ENCODE results near the gene ZNF71. TPM values are rescaled to one million over a fixed set of nuclear protein-coding genes. Genes with fewer than 3 reads are reported as not detected.

ZNF71 gene
- total and polyA plus RNA-seq, 2 of the 8 experiments (the other 6 are each of a cell fraction or from before 2014, with no cell fraction given): 8.2 to 12.4 TPM

GRCh38 chr19:56622374-56622773 is 27.3 kb downstream of the ZNF71 start:
- WGBS, 2 experiments (ENCODE audit: extremely low coverage in 1 of 2, insufficient coverage in 1 of 2, insufficient read length in 1 of 2, insufficient replicate concordance in 2 of 2, low coverage in 1 of 2, low lambda C conversion rate in 2 of 2, missing lambda C conversion rate in 1 of 2): 96% methylated on average over 31 of the region's 37 CpGs; no CpG with 5 or more reads in 1 of the 2 experiments
- Histone ChIP-seq H3K27me3 (replicated peaks in 1 of 4; ENCODE audit: control insufficient read depth in 3 of 4, extremely low read depth in 1 of 4, insufficient read depth in 3 of 4, low read length in 3 of 4) (no peaks in the 10 kb centered on the region), H2AK5ac (ENCODE audit: low read depth, low read length) (no peak overlapping the region), H4K5ac (ENCODE audit: insufficient read length, low read depth, low read length) (no peak overlapping the region), H3K79me2 (ENCODE audit: control insufficient read depth in 1 of 2, insufficient read depth in 2 of 2, low read length in 2 of 2) (peaks cover 0 to 2% of the 10 kb centered on the region in 2 experiments; a peak in 2 of 4 replicates), H3K23ac (ENCODE audit: insufficient read length) (no peak overlapping the region), H4K8ac (ENCODE audit: extremely low read depth, insufficient read depth, low read length) (no peak overlapping the region), H4K20me1 (replicated peaks in 1 of 2; ENCODE audit: control insufficient read depth in 1 of 2, insufficient read depth in 2 of 2, low read length in 2 of 2) (no peaks in the 10 kb centered on the region), H3K14ac (ENCODE audit: insufficient read length) (no peak overlapping the region), H3K9ac (replicated peaks in 1 of 4; ENCODE audit: extremely low read depth in 1 of 4, low read depth in 3 of 4, low read length in 3 of 4) (no peak overlapping the region), H3K27ac (ENCODE audit: low read depth, low read length) (no peak overlapping the region), H2BK120ac (replicated peaks; ENCODE audit: low read depth, low read length) (no peak overlapping the region), H2BK12ac (ENCODE audit: low read depth, low read length) (no peak overlapping the region), H3K18ac (ENCODE audit: extremely low read depth, low read length) (no peak overlapping the region), H3K4me3 (ENCODE audit: extremely low read depth in 1 of 4, insufficient read depth in 2 of 4, low read depth in 3 of 4, low read length in 4 of 4) (no peak overlapping the region), H2BK20ac (ENCODE audit: low read length) (no peak overlapping the region), H4K91ac (replicated peaks; ENCODE audit: insufficient read length, low read length) (no peak overlapping the region), H3K79me1 (ENCODE audit: low read depth, low read length) (peaks cover 7% of the 10 kb centered on the region; the same call in 1 of the 2 replicates), H3K56ac (replicated peaks; ENCODE audit: insufficient read length, low read depth, low read length) (no peak overlapping the region), H3K36me3 (ENCODE audit: control insufficient read depth in 2 of 4, insufficient read depth in 4 of 4, low read length in 3 of 4) (peaks cover 2 to 34% (median 7%) of the 10 kb centered on the region in 4 experiments; a peak in 5 of 8 replicates), H3K4me1 (replicated peaks in 1 of 4; ENCODE audit: control insufficient read depth in 3 of 4, insufficient read depth in 4 of 4, low read length in 3 of 4) (no peaks in the 10 kb centered on the region), H3K4me2 (ENCODE audit: insufficient read depth in 1 of 2, low read depth in 2 of 2, low read length in 2 of 2) (no peak overlapping the region), H3K9me3 (ENCODE audit: insufficient read depth in 2 of 2, low read depth in 1 of 2, low read length in 1 of 2) (peaks cover 26 to 73% of the 10 kb centered on the region in 2 experiments), H2BK15ac (ENCODE audit: low read length) (no peak overlapping the region), H3K23me2 (ENCODE audit: low read depth, low read length) (no peaks in the 10 kb centered on the region), H3K4ac (replicated peaks; ENCODE audit: insufficient read length, low read depth, low read length) (no peak overlapping the region), H2AFZ (ENCODE audit: low read length) (no peak overlapping the region), H2BK5ac (ENCODE audit: low read depth, low read length) (no peak overlapping the region)
- POLR2A ChIA-PET (ENCODE audit: partially characterized antibody): no interaction called here
- FAIRE-seq (no peak), DNase-seq (ENCODE audit: low read depth in 1 of 2, low spot score in 2 of 2) (no peak)
- TF ChIP-seq SIRT6 (IDR thresholded peaks at IDR 0.05; ENCODE audit: low read length) (no peak), TAF1 (IDR thresholded peaks at IDR 0.05; ENCODE audit: low read depth, low read length) (no peak), SRF (IDR thresholded peaks at IDR 0.05; ENCODE audit: low read depth, low read length) (no peak), HDAC6 (IDR thresholded peaks at IDR 0.05; ENCODE audit: low read depth, low read length) (no peak), CREB1 (IDR thresholded peaks at IDR 0.05) (no peak), NANOG (IDR thresholded peaks at IDR 0.05; ENCODE audit: insufficient read depth, low read depth, low read length, poor library complexity, severe bottlenecking) (no peak), BRCA1 (IDR thresholded peaks at IDR 0.05; ENCODE audit: low read depth, low read length) (no peak), CHD1 (IDR thresholded peaks at IDR 0.05; ENCODE audit: low read depth, low read length) (no peak)
- CTCF ChIA-PET (ENCODE audit: partially characterized antibody): no interaction called here

Data from H1 (cell line).